ENCODE measurements around the gene KDM4C.

KDM4C gene

DNA sequence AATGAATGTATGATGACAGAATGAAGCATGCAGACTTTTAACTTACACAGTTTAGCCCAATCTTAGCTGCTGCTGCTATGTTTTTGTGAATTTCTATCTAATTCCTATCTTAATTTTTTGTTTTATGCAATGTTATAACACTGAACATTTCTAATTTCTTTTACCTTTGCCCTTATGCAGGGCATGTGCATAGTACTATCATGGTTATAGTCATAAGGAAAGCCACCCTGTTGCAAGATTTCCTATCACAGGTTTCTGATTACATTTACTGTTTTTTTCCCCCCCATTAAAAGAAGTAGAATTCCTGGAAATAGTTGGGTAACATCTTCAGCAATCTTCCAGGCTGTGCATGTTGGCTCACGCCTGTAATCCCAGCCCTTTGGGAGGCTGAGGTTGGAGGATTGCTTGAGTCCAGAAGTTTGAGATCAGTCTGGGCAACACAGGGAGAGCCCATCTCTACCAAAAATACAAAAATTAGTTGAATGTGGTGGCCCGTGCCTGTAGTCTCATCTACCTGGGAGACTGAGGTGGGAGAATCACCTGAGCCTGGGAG is 164.4 kb downstream of the KDM4C start:
- no peak overlapping the region for H3K27ac ChIP-seq
- no peak for DNase-seq
- H3K36me3 ChIP-seq = peaks cover 0 to 4% (median 0%) of the 10 kb centered on the region in 3 donors
- TF ChIP-seq, protein P1, sequence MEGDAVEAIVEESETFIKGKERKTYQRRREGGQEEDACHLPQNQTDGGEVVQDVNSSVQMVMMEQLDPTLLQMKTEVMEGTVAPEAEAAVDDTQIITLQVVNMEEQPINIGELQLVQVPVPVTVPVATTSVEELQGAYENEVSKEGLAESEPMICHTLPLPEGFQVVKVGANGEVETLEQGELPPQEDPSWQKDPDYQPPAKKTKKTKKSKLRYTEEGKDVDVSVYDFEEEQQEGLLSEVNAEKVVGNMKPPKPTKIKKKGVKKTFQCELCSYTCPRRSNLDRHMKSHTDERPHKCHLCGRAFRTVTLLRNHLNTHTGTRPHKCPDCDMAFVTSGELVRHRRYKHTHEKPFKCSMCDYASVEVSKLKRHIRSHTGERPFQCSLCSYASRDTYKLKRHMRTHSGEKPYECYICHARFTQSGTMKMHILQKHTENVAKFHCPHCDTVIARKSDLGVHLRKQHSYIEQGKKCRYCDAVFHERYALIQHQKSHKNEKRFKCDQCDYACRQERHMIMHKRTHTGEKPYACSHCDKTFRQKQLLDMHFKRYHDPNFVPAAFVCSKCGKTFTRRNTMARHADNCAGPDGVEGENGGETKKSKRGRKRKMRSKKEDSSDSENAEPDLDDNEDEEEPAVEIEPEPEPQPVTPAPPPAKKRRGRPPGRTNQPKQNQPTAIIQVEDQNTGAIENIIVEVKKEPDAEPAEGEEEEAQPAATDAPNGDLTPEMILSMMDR (IDR thresholded peaks at IDR 0.05) = no peak
- no peak overlapping the region for H3K4me3 ChIP-seq
- peaks cover 0 to 6% (median 0%) of the 10 kb centered on the region in 4 donors for H3K4me1 ChIP-seq
- H3K27me3 ChIP-seq = no peaks in the 10 kb centered on the region
- peaks cover 0 to 3% (median 0%) of the 10 kb centered on the region in 3 donors for H3K9me3 ChIP-seq
- intact Hi-C loops (cut with DNase I; ENCODE audit: low total_unique reads) = no loop called here

DNA sequence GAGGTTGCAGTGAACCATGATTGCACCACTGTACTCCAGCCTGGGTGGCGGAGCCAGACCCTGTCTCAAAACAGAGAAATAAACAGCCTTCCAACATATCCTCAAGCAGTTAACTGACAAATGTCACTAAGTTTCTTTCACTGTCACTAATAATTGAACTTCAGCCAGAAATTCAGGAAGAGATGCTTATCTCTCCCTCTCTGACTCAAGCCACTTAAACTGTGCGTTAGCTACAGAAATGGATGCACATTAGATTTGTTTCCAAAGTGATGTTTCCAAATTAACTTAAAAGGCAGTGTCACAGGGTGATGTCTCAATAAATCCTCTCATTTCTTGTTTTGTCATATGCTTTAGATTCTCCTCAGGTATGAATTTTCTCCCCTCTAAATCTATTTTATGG is 164.9 kb downstream of the KDM4C start:
- peaks cover 0 to 3% (median 0%) of the 10 kb centered on the region in 3 donors for H3K9me3 ChIP-seq
- peaks cover 0 to 6% (median 0%) of the 10 kb centered on the region in 4 donors for H3K4me1 ChIP-seq
- no peak for DNase-seq
- no peak overlapping the region for H3K27ac ChIP-seq
- intact Hi-C loops (cut with DNase I; ENCODE audit: low total_unique reads) = no loop called here
- no peaks in the 10 kb centered on the region for H3K27me3 ChIP-seq
- peaks cover 0 to 4% (median 0%) of the 10 kb centered on the region in 3 donors for H3K36me3 ChIP-seq
- TF ChIP-seq, protein P1 (IDR thresholded peaks at IDR 0.05) = no peak
- no peak overlapping the region for H3K4me3 ChIP-seq

DNA sequence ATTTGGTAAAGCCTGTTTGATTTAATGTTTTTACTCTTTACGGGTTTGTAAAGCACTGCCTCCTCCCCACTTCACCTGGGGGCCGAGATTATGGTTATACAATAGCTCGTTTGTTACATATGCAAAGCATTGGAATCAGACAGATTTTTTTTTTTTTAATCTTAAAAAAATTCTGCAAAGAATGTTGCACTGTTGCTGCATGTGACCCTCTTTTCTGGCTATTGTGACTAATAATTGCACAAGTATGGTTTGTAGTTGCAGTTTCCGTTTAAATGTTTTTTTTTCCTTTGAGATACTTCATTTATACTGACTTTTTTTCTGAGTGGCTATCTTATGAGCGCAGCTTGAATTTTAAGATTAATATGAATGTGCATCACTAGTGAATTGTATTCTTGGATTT is 165.3 kb downstream of the KDM4C start:
- intact Hi-C loops (cut with DNase I; ENCODE audit: low total_unique reads) = no loop called here
- H3K4me3 ChIP-seq = no peak overlapping the region

DNA sequence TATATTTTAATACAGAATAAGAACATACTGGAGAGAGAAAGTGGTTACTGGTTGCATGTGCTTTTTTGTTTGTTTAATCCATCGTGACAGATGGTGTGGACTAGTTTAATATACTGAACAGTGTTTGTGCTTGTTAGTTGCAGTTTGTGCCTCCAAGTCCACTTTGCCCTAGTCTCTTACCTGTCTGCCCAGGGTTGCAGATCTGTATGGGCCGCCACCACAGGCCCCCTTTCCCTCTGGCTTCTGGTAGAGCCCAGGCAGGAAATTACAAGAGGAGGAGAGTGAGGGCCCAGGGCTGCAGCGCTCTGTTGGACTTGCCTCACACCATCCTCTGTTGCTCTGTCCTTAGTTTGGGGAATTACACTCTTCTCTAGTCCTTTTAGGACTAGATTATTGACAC is 166.4 kb downstream of the KDM4C start:
- intact Hi-C loops (cut with DNase I; ENCODE audit: low total_unique reads) = no loop called here

More for the DNA sequence above, 165.3 kb downstream of the KDM4C start:
- H3K4me1 ChIP-seq = peaks cover 0 to 6% (median 0%) of the 10 kb centered on the region in 4 donors
- H3K27me3 ChIP-seq = no peaks in the 10 kb centered on the region
- TF ChIP-seq, protein P1 (IDR thresholded peaks at IDR 0.05) = no peak
- H3K9me3 ChIP-seq = peaks cover 0 to 3% (median 0%) of the 10 kb centered on the region in 3 donors
- no peak for DNase-seq
- H3K27ac ChIP-seq = no peak overlapping the region
- peaks cover 0 to 4% (median 0%) of the 10 kb centered on the region in 3 donors for H3K36me3 ChIP-seq

DNA sequence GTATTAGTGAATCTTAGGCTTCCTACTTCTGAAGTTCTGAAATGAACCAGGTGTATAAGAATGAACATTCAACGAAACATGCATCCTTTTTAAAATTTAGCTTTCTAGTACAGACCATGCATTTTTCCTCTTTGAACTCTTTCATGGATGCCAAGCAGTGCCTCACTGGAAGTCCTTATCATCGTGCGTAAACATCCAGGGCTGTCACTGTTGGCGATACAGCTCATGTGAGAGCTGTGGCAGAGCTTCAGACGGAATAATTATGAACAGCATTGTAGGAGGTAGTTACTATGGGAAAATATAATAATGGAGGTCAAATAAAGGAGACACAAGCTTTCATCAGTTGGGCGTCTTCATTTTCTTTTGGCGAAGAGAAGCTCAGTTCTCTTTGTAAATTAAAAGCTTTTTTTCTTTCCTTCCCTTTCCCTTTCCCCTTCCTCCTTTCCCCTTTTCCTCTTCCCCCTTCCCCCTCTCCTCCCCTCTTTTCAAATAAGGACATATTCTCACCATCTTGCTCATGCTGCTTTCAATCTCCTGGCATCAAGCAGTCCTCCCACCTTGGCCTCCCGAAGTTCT is 167.3 kb downstream of the KDM4C start:
- Histone ChIP-seq H3K27ac (no peak overlapping the region), H3K36me3 (peaks cover 0 to 4% (median 0%) of the 10 kb centered on the region in 3 donors), H3K4me1 (peaks cover 0 to under 1% (median 0%) of the 10 kb centered on the region in 4 donors), H3K27me3 (no peaks in the 10 kb centered on the region), H3K4me3 (no peak overlapping the region), H3K9me3 (no peaks in the 10 kb centered on the region)
- intact Hi-C loops (cut with DNase I; ENCODE audit: low total_unique reads) = no loop called here
- no peak for DNase-seq
- TF ChIP-seq, protein P1 (IDR thresholded peaks at IDR 0.05) = no peak

More for the DNA sequence above, 166.4 kb downstream of the KDM4C start:
- H3K4me1 ChIP-seq = peaks cover 0 to 6% (median 0%) of the 10 kb centered on the region in 4 donors
- no peak overlapping the region for H3K4me3 ChIP-seq
- H3K36me3 ChIP-seq = peaks cover 0 to 4% (median 0%) of the 10 kb centered on the region in 3 donors
- H3K27ac ChIP-seq = no peak overlapping the region
- no peak for DNase-seq
- H3K27me3 ChIP-seq = no peaks in the 10 kb centered on the region
- peaks cover 0 to 3% (median 0%) of the 10 kb centered on the region in 3 donors for H3K9me3 ChIP-seq
- TF ChIP-seq, protein P1 (IDR thresholded peaks at IDR 0.05) = no peak
